K562 (cell line): ENCODE measurements around the gene WIPF3. TPM values are rescaled to one million over a fixed set of nuclear protein-coding genes. Genes with fewer than 3 reads are reported as not detected.
A peak's percentile ranks its signal among the peaks of the same experiment; 100 is the strongest.

Experiments
- CBX5 ChIP-seq: IDR thresholded peaks from 2 replicates; pipeline ENCODE4 v1.6.1; 2014; ENCODE audit warnings: low read depth, borderline replicate concordance
- E2F3 ChIP-seq: fragments of 250-450 bp; sonication (Bioruptor Pico); IDR thresholded peaks from 2 replicates; pipeline ENCODE4 v1.4.0; 2020; ENCODE audit warnings: mild to moderate bottlenecking
- ESRRA ChIP-seq: fragments of 450-650 bp; IDR thresholded peaks from 2 replicates; pipeline ENCODE4 v1.6.1; 2014; ENCODE audit warnings: low read depth, mild to moderate bottlenecking, moderate library complexity, borderline replicate concordance
- ID3 ChIP-seq, 2 experiments: fragments of 250-450 bp in 1 of 2; fragments of 450-650 bp in 1 of 2; sonication (Bioruptor Pico) in 1 of 2; IDR thresholded peaks; 2 replicates each; pipeline versions ENCODE4 v1.6.1 to v1.8.0; 2016 to 2021; ENCODE audit warnings: mild to moderate bottlenecking in 2 of 2, moderate library complexity in 2 of 2, missing compliant biosample characterization in 1 of 2, missing genetic modification characterization in 1 of 2
- IFI16 ChIP-seq: fragments of 250-450 bp; sonication (Bioruptor Pico); IDR thresholded peaks from 2 replicates; pipeline ENCODE4 v2.1.2; 2022; ENCODE audit warnings: mild to moderate bottlenecking, inconsistent platforms
- MAFK ChIP-seq: IDR thresholded peaks from 2 replicates; pipeline ENCODE4 v1.6.1; 2011; ENCODE audit warnings: low read length, improper control_type of control experiment
- MECOM ChIP-seq: fragments of 250-450 bp; sonication (Bioruptor Pico); IDR thresholded peaks from 2 replicates; pipeline ENCODE4 v1.8.0; 2022; ENCODE audit warnings: inconsistent platforms
- NFIX ChIP-seq: fragments of 250-450 bp; sonication (Bioruptor Pico); IDR thresholded peaks from 2 replicates; pipeline ENCODE4 v1.4.0; 2020; ENCODE audit warnings: low read depth, mild to moderate bottlenecking, moderate library complexity
- NFXL1 ChIP-seq: fragments of 450-650 bp; formaldehyde crosslinking; IDR thresholded peaks from 2 replicates; pipeline ENCODE4 v1.4.0; 2021; ENCODE audit warnings: mild to moderate bottlenecking
- NR2F6 ChIP-seq: fragments of 450-650 bp; formaldehyde crosslinking; IDR thresholded peaks from 2 replicates; pipeline ENCODE4 v1.4.0; 2020; ENCODE audit warnings: mild to moderate bottlenecking
- TCFL5 ChIP-seq: fragments of 250-450 bp; sonication (Bioruptor Pico); conservative IDR thresholded peaks from 2 replicates; pipeline ENCODE4 v1.6.1; 2021; ENCODE audit warnings: mild to moderate bottlenecking, moderate library complexity, matching md5 sums
- TSHZ1 ChIP-seq: fragments of 250-450 bp; sonication (Bioruptor Pico); IDR thresholded peaks from 2 replicates; pipeline ENCODE4 v1.4.0; 2020; ENCODE audit warnings: mild to moderate bottlenecking, moderate library complexity
- ZFP1 ChIP-seq: fragments of 450-650 bp; formaldehyde crosslinking; IDR thresholded peaks from 2 replicates; pipeline ENCODE4 v1.4.0; 2020; ENCODE audit warnings: mild to moderate bottlenecking, mixed read lengths
- ZNF197 ChIP-seq: fragments of 200-800 bp; sonication (Bioruptor generic); IDR thresholded peaks from 2 replicates; pipeline ENCODE4 v1.6.1; 2016; ENCODE audit warnings: low read depth, missing genetic modification characterization, missing compliant biosample characterization
- ZNF23 ChIP-seq: fragments of 250-450 bp; sonication (Bioruptor Pico); IDR thresholded peaks from 2 replicates; pipeline ENCODE4 v1.4.0; 2020; ENCODE audit warnings: mild to moderate bottlenecking
- ZNF239 ChIP-seq: fragments of 250-450 bp; sonication (Bioruptor Pico); IDR thresholded peaks from 2 replicates; pipeline ENCODE4 v1.4.0; 2020; ENCODE audit warnings: mild to moderate bottlenecking
- ZNF444 ChIP-seq: fragments of 250-450 bp; sonication (Bioruptor Pico); IDR thresholded peaks from 2 replicates; pipeline ENCODE4 v1.4.0; 2020; ENCODE audit warnings: mild to moderate bottlenecking, moderate library complexity
- ZNF639 ChIP-seq, 2 experiments: fragments of 200-800 bp in 1 of 2; sonication (Bioruptor generic) in 1 of 2; sonication (generic) in 1 of 2; formaldehyde crosslinking in 1 of 2; IDR thresholded peaks in 1 of 2; conservative IDR thresholded peaks in 1 of 2; 2 replicates each; pipeline versions ENCODE4 v1.5.0 to v1.6.1; 2016 to 2020; ENCODE audit warnings: missing compliant biosample characterization in 1 of 2, missing genetic modification characterization in 1 of 2, missing genetic modification reagents in 1 of 2
- polyA plus RNA-seq, 8 experiments: library from polyadenylated mRNA; depleted of rRNA in 4 of 8; stranded (reverse) in 5 of 8; unstranded in 3 of 8; fragments of >200 nt; fragmentation: Nextera tagmentation in 2 of 8; fragmentation: Illumina TruSeq in 1 of 8; extraction: Ambion mirVana in 2 of 8; extraction: Trizol in 1 of 8; gene quantifications; 2 replicates each; pipeline versions ENCODE4 v1.2.1 to v1.2.3, GENCODE V29; 2011 to 2014; ENCODE audit warnings: inconsistent platforms in 1 of 8, missing spikeins in 1 of 8
- total RNA-seq, 7 experiments: library from RNA; depleted of rRNA in 6 of 7; stranded (reverse); fragments of >200 nt in 6 of 7; fragmentation: Illumina TruSeq in 2 of 7; extraction: Trizol in 2 of 7; gene quantifications; 2 replicates each; pipeline versions ENCODE4 v1.2.1 to v1.2.3, GENCODE V29; 2011 to 2021; ENCODE audit warnings: low replicate concordance in 1 of 7
- TF ChIP-seq, protein P1 (sequence below): fragments of 200-800 bp; sonication (Bioruptor generic); IDR thresholded peaks from 2 replicates; pipeline ENCODE4 v1.6.1; 2017; ENCODE audit warnings: missing genetic modification characterization, missing compliant biosample characterization

WIPF3 gene
- total and polyA plus RNA-seq, 9 of the 15 experiments (the other 6 are each of a cell fraction or from before 2014, with no cell fraction given): 0.18 to 3.2 (median 1.7) TPM

GRCh38 chr7:29794959-29795629 is 11.2 kb upstream of the WIPF3 start (continued):
- TF ChIP-seq ZNF197 (CRISPR knock-in tag): peak; percentile 40; the same call in 1 of the 2 replicates
- 0 out of 2 replicates have a peak, but pooled peaks have one; percentile 47 for TF ChIP-seq ZNF23
- 0 out of 2 replicates have a peak, but pooled peaks have one; percentile 35 for TF ChIP-seq NR2F6
- peak; percentile 75 for TF ChIP-seq ZNF239 (CRISPR knock-in tag)
- no peak for TF ChIP-seq ESRRA
- TF ChIP-seq CBX5: no peak
- no peak for TF ChIP-seq MAFK
- 0 out of 2 replicates have a peak, but pooled peaks have one; percentile 59 for TF ChIP-seq NFXL1 (CRISPR knock-in tag)
- TF ChIP-seq ZNF639 (CRISPR knock-in tag; conservative IDR thresholded peaks at IDR 0.05 in 1 of 2, IDR thresholded peaks at IDR 0.05 in 1 of 2): peak in 1 of 2 experiments; percentile 79; a peak in 2 of 4 replicates
- TF ChIP-seq TSHZ1 (CRISPR knock-in tag): peak; percentile 85
- peak; percentile 91 for TF ChIP-seq IFI16 (CRISPR knock-in tag)
- TF ChIP-seq MECOM: peak; percentile 89; the same call in 1 of the 2 replicates
- 0 out of 2 replicates have a peak, but pooled peaks have one; percentile 43 for TF ChIP-seq ZNF444 (CRISPR knock-in tag)
- TF ChIP-seq ZFP1 (CRISPR knock-in tag): peak; percentile 69
- TF ChIP-seq NFIX (CRISPR knock-in tag): peak; percentile 37; the same call in 1 of the 2 replicates
- TF ChIP-seq, protein P1, sequence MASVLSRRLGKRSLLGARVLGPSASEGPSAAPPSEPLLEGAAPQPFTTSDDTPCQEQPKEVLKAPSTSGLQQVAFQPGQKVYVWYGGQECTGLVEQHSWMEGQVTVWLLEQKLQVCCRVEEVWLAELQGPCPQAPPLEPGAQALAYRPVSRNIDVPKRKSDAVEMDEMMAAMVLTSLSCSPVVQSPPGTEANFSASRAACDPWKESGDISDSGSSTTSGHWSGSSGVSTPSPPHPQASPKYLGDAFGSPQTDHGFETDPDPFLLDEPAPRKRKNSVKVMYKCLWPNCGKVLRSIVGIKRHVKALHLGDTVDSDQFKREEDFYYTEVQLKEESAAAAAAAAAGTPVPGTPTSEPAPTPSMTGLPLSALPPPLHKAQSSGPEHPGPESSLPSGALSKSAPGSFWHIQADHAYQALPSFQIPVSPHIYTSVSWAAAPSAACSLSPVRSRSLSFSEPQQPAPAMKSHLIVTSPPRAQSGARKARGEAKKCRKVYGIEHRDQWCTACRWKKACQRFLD (CRISPR knock-in tag): peak; percentile 66
- TF ChIP-seq TCFL5 (CRISPR knock-in tag): peak; percentile 55; the same call in 1 of the 2 replicates
- peak; percentile 80 for TF ChIP-seq ID3 (CRISPR knock-in tag; IDR thresholded peaks at IDR 0.05)
- peak; percentile 98 for TF ChIP-seq ID3 (tag; IDR thresholded peaks at IDR 0.05)
- TF ChIP-seq E2F3 (CRISPR knock-in tag): peak; percentile 74; the same call in 1 of the 2 replicates
